ENCODE results near the gene VPS8. TPM values are rescaled to one million over a fixed set of nuclear protein-coding genes. Genes with fewer than 3 reads are reported as not detected.

VPS8 gene
- total RNA-seq, 1 experiment from 2014 or later: 72.3 TPM

GRCh38 chr3:185042312-185043050 lies 230.5 kb downstream of the VPS8 start:
- DNase-seq (ENCODE audit: low read depth, low spot score) (no peak), ATAC-seq (no peak)
- CTCF ChIA-PET: no interaction called here
- Histone ChIP-seq H3K4me3 (ENCODE audit: low read depth in 2 of 2, low read length in 2 of 2) (no peak overlapping the region), H3K27me3 (ENCODE audit: control insufficient read depth, insufficient read depth, low read length) (no peaks in the 10 kb centered on the region), H3K9me3 (ENCODE audit: control insufficient read depth, insufficient read depth, low read depth, low read length) (no peaks in the 10 kb centered on the region), H3K4me1 (ENCODE audit: control insufficient read depth, insufficient read depth, low read length) (no peaks in the 10 kb centered on the region), H3K36me3 (ENCODE audit: control insufficient read depth, insufficient read depth, low read length) (no peaks in the 10 kb centered on the region), H3K27ac (ENCODE audit: low read length) (no peak overlapping the region)
- BruUV-seq (replicated peaks): no TSS peak
- TF ChIP-seq CTCF (IDR thresholded peaks at IDR 0.05): no peak
- TF ChIP-seq SIN3A (IDR thresholded peaks at IDR 0.05; ENCODE audit: borderline replicate concordance, insufficient read depth, low read depth, low read length): no peak
- no peak for TF ChIP-seq POLR2AphosphoS5 (IDR thresholded peaks at IDR 0.05; ENCODE audit: low read depth, low read length)
- no peak for TF ChIP-seq TCF7L2 (IDR thresholded peaks at IDR 0.05; ENCODE audit: low read depth, low read length)
- no peak for TF ChIP-seq REST (IDR thresholded peaks at IDR 0.05; ENCODE audit: insufficient read depth in 1 of 2, low read depth in 2 of 2, low read length in 1 of 2)
- intact Hi-C loops (cut with micrococcal nuclease; ENCODE audit: unreplicated experiment): no loop called here
- in situ Hi-C loops (cut with HindIII; ENCODE audit: low pct_unique_long_range_greater_than_20kb, low sequenced_read_pairs): no loop called here
- POLR2A ChIA-PET: no interaction called here

- ChIA-PET CTCF (no interaction called here), POLR2A (no interaction called here)
- H3K9me3 ChIP-seq (ENCODE audit: control insufficient read depth, insufficient read depth, low read depth, low read length): no peaks in the 10 kb centered on the region
- no peak overlapping the region for H3K27ac ChIP-seq (ENCODE audit: low read length)
- H3K4me3 ChIP-seq (ENCODE audit: low read depth in 2 of 2, low read length in 2 of 2): no peak overlapping the region
- in situ Hi-C loops (cut with HindIII; ENCODE audit: low pct_unique_long_range_greater_than_20kb, low sequenced_read_pairs): no loop called here
- intact Hi-C loops (cut with micrococcal nuclease; ENCODE audit: unreplicated experiment): no loop called here
- no peak for TF ChIP-seq REST (IDR thresholded peaks at IDR 0.05; ENCODE audit: insufficient read depth in 1 of 2, low read depth in 2 of 2, low read length in 1 of 2)
- TF ChIP-seq SIN3A (IDR thresholded peaks at IDR 0.05; ENCODE audit: borderline replicate concordance, insufficient read depth, low read depth, low read length): no peak
- no peak for TF ChIP-seq POLR2AphosphoS5 (IDR thresholded peaks at IDR 0.05; ENCODE audit: low read depth, low read length)
- TF ChIP-seq TCF7L2 (IDR thresholded peaks at IDR 0.05; ENCODE audit: low read depth, low read length): no peak
- TF ChIP-seq CTCF (IDR thresholded peaks at IDR 0.05): no peak
- BruUV-seq (replicated peaks): no TSS peak
- no peak for ATAC-seq
- DNase-seq (ENCODE audit: low read depth, low spot score): no peak
- no peaks in the 10 kb centered on the region for H3K27me3 ChIP-seq (ENCODE audit: control insufficient read depth, insufficient read depth, low read length)
- no peaks in the 10 kb centered on the region for H3K36me3 ChIP-seq (ENCODE audit: control insufficient read depth, insufficient read depth, low read length)
- H3K4me1 ChIP-seq (ENCODE audit: control insufficient read depth, insufficient read depth, low read length): no peaks in the 10 kb centered on the region
Observed at GRCh38 chr3:185046164-185046515, 234.2 kb downstream of the VPS8 start.

Measured in Panc1 (cell line).